Measurements from ENCODE around the gene RALGAPA1. TPM values are rescaled to one million over a fixed set of nuclear protein-coding genes. Genes with fewer than 3 reads are reported as not detected.
A peak's percentile ranks its signal among the peaks of the same experiment; 100 is the strongest.
"Not testable (repeated sequence)": the region's sequence is repeated elsewhere in the genome, so short reads cannot be mapped to it uniquely, and the experiment has no call there.

Gene RALGAPA1
- total and polyA plus RNA-seq, 2 of the 13 experiments (the other 11 are each of a cell fraction or from before 2014, with no cell fraction given) = 65.0 to 89.2 TPM

- peak; percentile 78; the same call in 1 of the 2 replicates for TF ChIP-seq ZNF280B (CRISPR knock-in tag; IDR thresholded peaks at IDR 0.05; ENCODE audit: borderline replicate concordance)
- TF ChIP-seq ELF3 (CRISPR knock-in tag; IDR thresholded peaks at IDR 0.05) = peak; percentile 78
- TF ChIP-seq ZNF644 (CRISPR knock-in tag; IDR thresholded peaks at IDR 0.05; ENCODE audit: low read depth) = peak; percentile 77; the same call in 1 of the 2 replicates
- TF ChIP-seq GABPA (IDR thresholded peaks at IDR 0.05; ENCODE audit: low read depth, low read length) = not testable (repeated sequence)
- TF ChIP-seq GABPA (CRISPR knock-in tag; IDR thresholded peaks at IDR 0.05; ENCODE audit: low read depth) = peak; percentile 81
- TF ChIP-seq KAT7 (CRISPR knock-in tag; IDR thresholded peaks at IDR 0.05; ENCODE audit: borderline replicate concordance) = peak; percentile 100
- TF ChIP-seq STAT6 (CRISPR knock-in tag; IDR thresholded peaks at IDR 0.05; ENCODE audit: borderline replicate concordance) = peak; percentile 85; the same call in 1 of the 2 replicates
- TF ChIP-seq SATB2 (CRISPR knock-in tag; IDR thresholded peaks at IDR 0.05) = peak; percentile 87
- TF ChIP-seq IKZF4 (CRISPR knock-in tag; IDR thresholded peaks at IDR 0.05; ENCODE audit: borderline replicate concordance, low read depth, not compliant biosample characterization) = peak; percentile 81
- TF ChIP-seq TFDP2 (CRISPR knock-in tag; IDR thresholded peaks at IDR 0.05) = peak; percentile 31; the same call in 1 of the 2 replicates
- TF ChIP-seq ZNF142 (CRISPR knock-in tag; IDR thresholded peaks at IDR 0.05) = peak; percentile 99
- TF ChIP-seq ZNF503 (CRISPR knock-in tag; IDR thresholded peaks at IDR 0.05) = peak; percentile 88
- TF ChIP-seq KDM3A (CRISPR knock-in tag; IDR thresholded peaks at IDR 0.05; ENCODE audit: low read depth) = peak; percentile 60
Observed at GRCh38 chr14:35808638-35809563, at the start of gene RALGAPA1 (continued).
